ENCODE results near the gene FDX2. TPM values are rescaled to one million over a fixed set of nuclear protein-coding genes. Genes with fewer than 3 reads are reported as not detected.

Gene FDX2
- total and polyA plus RNA-seq, 9 donors = 2.5 to 23.6 (median 13.2) TPM

DNA sequence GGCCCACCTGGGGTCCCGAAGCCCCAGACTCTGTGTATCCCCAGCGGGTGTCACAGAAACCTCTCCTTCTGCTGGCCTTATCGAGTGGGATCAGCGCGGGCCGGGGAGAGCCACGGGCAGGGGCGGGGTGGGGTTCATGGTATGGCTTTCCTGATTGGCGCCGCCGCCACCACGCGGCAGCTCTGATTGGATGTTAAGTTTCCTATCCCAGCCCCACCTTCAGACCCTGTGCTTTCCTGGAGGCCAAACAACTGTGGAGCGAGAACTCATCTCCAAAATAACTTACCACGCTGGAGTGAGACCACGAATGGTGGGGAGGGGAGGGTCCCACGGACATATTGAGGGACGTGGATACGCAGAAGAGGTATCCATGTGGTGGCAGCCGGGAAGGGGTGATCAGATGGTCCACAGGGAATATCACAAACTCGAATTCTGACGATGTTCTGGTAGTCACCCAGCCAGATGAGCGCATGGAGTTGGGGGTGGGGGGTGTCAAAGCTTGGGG, 27.1 kb downstream of the FDX2 start:
- no peak overlapping the region for H3K4me3 ChIP-seq
- DNase-seq = no peak
- H3K27ac ChIP-seq = no peak overlapping the region
- peaks cover 16% of the 10 kb centered on the region for H3K4me1 ChIP-seq (ENCODE audit: insufficient read depth)
- no peaks in the 10 kb centered on the region for H3K36me3 ChIP-seq
- TF ChIP-seq, protein P1, sequence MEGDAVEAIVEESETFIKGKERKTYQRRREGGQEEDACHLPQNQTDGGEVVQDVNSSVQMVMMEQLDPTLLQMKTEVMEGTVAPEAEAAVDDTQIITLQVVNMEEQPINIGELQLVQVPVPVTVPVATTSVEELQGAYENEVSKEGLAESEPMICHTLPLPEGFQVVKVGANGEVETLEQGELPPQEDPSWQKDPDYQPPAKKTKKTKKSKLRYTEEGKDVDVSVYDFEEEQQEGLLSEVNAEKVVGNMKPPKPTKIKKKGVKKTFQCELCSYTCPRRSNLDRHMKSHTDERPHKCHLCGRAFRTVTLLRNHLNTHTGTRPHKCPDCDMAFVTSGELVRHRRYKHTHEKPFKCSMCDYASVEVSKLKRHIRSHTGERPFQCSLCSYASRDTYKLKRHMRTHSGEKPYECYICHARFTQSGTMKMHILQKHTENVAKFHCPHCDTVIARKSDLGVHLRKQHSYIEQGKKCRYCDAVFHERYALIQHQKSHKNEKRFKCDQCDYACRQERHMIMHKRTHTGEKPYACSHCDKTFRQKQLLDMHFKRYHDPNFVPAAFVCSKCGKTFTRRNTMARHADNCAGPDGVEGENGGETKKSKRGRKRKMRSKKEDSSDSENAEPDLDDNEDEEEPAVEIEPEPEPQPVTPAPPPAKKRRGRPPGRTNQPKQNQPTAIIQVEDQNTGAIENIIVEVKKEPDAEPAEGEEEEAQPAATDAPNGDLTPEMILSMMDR (IDR thresholded peaks at IDR 0.05) = no peak
- no peak for TF ChIP-seq POLR2A (IDR thresholded peaks at IDR 0.05)
- TF ChIP-seq EP300 (IDR thresholded peaks at IDR 0.05) = no peak
- intact Hi-C loops (cut with DNase I) = no loop called here
- peaks cover 6% of the 10 kb centered on the region for H3K27me3 ChIP-seq
- H3K9me3 ChIP-seq = no peaks in the 10 kb centered on the region
- WGBS, 3 donors = 4 to 11% (median 6%) methylated on average over 23 of the region's 23 CpGs

- intact Hi-C loops (cut with DNase I) = no loop called here
- TF ChIP-seq POLR2A (IDR thresholded peaks at IDR 0.05) (no peak), EP300 (IDR thresholded peaks at IDR 0.05) (no peak)
- TF ChIP-seq, protein P1 (IDR thresholded peaks at IDR 0.05) = no peak
- DNase-seq = peak; percentile 58 to 83 (median 62)
- no peak within 1 kb of the TSS for H3K27ac ChIP-seq
- H3K27me3 ChIP-seq = no peaks in the 10 kb centered on the region
- 3 to 7% (median 4%) methylated on average over 42 to 59 of the region's 59 CpGs for WGBS, 3 donors
- no peaks in the 10 kb centered on the region for H3K9me3 ChIP-seq
- peaks cover 13% of the 10 kb centered on the region for H3K4me1 ChIP-seq (ENCODE audit: insufficient read depth)
- no peak within 1 kb of the TSS for H3K4me3 ChIP-seq
- no peaks in the 10 kb centered on the region for H3K36me3 ChIP-seq
Observed at GRCh38 chr19:10286803-10287737, 28.7 kb downstream of the FDX2 start, which contains the start of gene ICAM4. Gene ICAM4, plus strand, starts transcription at chr19:10286955. Its CDS starts 58 bp downstream, at chr19:10287013.

DNA sequence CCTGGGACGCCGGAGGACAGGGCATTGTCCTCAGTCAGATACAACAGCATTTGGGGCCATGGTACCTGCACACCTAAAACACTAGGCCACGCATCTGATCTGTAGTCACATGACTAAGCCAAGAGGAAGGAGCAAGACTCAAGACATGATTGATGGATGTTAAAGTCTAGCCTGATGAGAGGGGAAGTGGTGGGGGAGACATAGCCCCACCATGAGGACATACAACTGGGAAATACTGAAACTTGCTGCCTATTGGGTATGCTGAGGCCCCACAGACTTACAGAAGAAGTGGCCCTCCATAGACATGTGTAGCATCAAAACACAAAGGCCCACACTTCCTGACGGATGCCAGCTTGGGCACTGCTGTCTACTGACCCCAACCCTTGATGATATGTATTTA, 30.4 kb downstream of the FDX2 start:
- WGBS, 3 donors = 91 to 93% (median 93%) methylated on average over 4 of the region's 4 CpGs
- intact Hi-C loops (cut with DNase I) = no loop called here
- Histone ChIP-seq H3K4me3 (no peak overlapping the region), H3K27me3 (no peaks in the 10 kb centered on the region), H3K4me1 (ENCODE audit: insufficient read depth) (peaks cover 8% of the 10 kb centered on the region), H3K36me3 (no peaks in the 10 kb centered on the region), H3K27ac (no peak overlapping the region), H3K9me3 (no peaks in the 10 kb centered on the region)
- DNase-seq = no peak
- TF ChIP-seq POLR2A (IDR thresholded peaks at IDR 0.05) = no peak
- TF ChIP-seq EP300 (IDR thresholded peaks at IDR 0.05) = no peak
- TF ChIP-seq, protein P1 (IDR thresholded peaks at IDR 0.05) = no peak

- Histone ChIP-seq H3K9me3 (no peaks in the 10 kb centered on the region), H3K36me3 (no peaks in the 10 kb centered on the region), H3K27ac (no peak overlapping the region), H3K4me3 (no peak overlapping the region), H3K27me3 (no peaks in the 10 kb centered on the region), H3K4me1 (ENCODE audit: insufficient read depth) (peaks cover 6% of the 10 kb centered on the region)
- WGBS, 3 donors = 92 to 97% (median 94%) methylated on average over 13 of the region's 13 CpGs
- no peak for TF ChIP-seq POLR2A (IDR thresholded peaks at IDR 0.05)
- DNase-seq = no peak
- intact Hi-C loops (cut with DNase I) = no loop called here
Observed at GRCh38 chr19:10284960-10285278, 30.9 kb downstream of the FDX2 start.

All from ovary (tissue), 9 donors.